OCI-LY1 (cell line): Measurements from ENCODE around the gene DECR2.

Experiments used
- EZH2 ChIP-seq: fragments of 200-600 bp; sonication (generic), shearing (Covaris generic); IDR thresholded peaks from 2 replicates; pipeline ENCODE4 v1.8.0; 2017; ENCODE audit warnings: borderline replicate concordance, mixed run types, mild to moderate bottlenecking, antibody characterized with exemption, low read length, moderate library complexity, mixed read lengths
- TF ChIP-seq, protein P1 (sequence below): fragments of 200-600 bp; sonication (generic), shearing (Covaris generic); IDR thresholded peaks from 2 replicates; pipeline ENCODE4 v1.5.1; 2017; ENCODE audit warnings: mild to moderate bottlenecking, antibody characterized with exemption, low read length, moderate library complexity, mixed read lengths

DNA sequence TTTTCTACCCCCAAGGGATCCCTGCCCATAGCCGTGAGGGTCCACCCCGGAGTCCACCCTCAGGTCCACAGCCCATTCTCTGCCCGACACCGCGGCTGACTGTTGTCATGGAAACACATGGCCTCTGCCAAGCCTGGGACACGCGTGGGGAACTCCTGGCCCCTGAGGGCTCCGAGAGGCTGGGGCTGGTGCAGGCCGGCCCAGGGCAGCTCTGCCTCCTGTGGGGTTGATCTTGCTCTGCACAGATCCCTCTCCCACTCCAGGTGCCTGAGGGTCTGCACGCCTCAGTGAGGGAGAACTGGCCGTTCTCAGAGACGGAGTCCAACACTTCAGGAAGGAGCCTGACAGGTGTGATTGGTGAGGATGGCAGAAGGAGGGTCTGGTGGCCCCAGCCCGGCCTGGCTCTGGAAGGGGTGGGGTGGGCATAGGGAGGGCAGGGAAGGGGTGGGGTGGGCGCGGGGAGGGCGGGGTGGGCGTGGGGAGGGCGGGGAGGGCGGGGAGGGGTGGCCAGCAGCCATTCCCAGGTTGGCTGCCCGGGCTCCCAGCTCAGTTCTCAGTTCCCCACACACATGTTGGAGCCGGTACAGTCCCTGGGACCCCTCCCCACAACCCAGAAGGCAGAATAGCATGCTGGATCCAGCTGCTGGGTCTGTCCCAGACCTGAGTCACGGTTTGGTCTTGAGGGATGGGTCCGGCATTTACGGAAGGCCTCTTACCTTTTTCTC is 37.8 kb upstream of the DECR2 start:
- TF ChIP-seq, protein P1, sequence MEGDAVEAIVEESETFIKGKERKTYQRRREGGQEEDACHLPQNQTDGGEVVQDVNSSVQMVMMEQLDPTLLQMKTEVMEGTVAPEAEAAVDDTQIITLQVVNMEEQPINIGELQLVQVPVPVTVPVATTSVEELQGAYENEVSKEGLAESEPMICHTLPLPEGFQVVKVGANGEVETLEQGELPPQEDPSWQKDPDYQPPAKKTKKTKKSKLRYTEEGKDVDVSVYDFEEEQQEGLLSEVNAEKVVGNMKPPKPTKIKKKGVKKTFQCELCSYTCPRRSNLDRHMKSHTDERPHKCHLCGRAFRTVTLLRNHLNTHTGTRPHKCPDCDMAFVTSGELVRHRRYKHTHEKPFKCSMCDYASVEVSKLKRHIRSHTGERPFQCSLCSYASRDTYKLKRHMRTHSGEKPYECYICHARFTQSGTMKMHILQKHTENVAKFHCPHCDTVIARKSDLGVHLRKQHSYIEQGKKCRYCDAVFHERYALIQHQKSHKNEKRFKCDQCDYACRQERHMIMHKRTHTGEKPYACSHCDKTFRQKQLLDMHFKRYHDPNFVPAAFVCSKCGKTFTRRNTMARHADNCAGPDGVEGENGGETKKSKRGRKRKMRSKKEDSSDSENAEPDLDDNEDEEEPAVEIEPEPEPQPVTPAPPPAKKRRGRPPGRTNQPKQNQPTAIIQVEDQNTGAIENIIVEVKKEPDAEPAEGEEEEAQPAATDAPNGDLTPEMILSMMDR = no peak
- no peak for TF ChIP-seq EZH2
